Ammon's horn (tissue), 1 donor: ENCODE results near the gene GBX1.

Source experiments
- DNase-seq: peaks from one replicate; pipeline ENCODE4 v3.0.0-alpha.2; 2016; ENCODE audit warnings: low spot score

GBX1 gene

GRCh38 chr7:151193203-151193978 lies 25.9 kb upstream of the GBX1 start:
- no peak for DNase-seq

- DNase-seq: no peak
These were observed 24.6 kb upstream of the GBX1 start for GRCh38 chr7:151192002-151192539.

GRCh38 chr7:151191544-151191943 lies 24.1 kb upstream of the GBX1 start:
- DNase-seq: no peak

GRCh38 chr7:151189038-151189437 lies 21.5 kb upstream of the GBX1 start:
- no peak for DNase-seq

- no peak for DNase-seq
These were observed 20.7 kb upstream of the GBX1 start for GRCh38 chr7:151188252-151188542.

GRCh38 chr7:151187409-151188251 lies 20.1 kb upstream of the GBX1 start:
- no peak for DNase-seq

GRCh38 chr7:151186640-151187408 lies 19.3 kb upstream of the GBX1 start, which contains the start of gene ASB10:
ASB10 (minus strand) TSS chr7:151187250; CDS start chr7:151187130, 120 bp downstream.
- no peak for DNase-seq

- no peak for DNase-seq
These were observed 18.5 kb upstream of the GBX1 start for GRCh38 chr7:151185762-151186639.

- no peak for DNase-seq
These were observed 13.5 kb upstream of the GBX1 start for GRCh38 chr7:151181011-151181431.

- no peak for DNase-seq
These were observed 12.5 kb upstream of the GBX1 start for GRCh38 chr7:151179946-151180345.

- no peak for DNase-seq
These were observed 11.9 kb upstream of the GBX1 start for GRCh38 chr7:151179287-151179860.

GRCh38 chr7:151178831-151179230 lies 11.3 kb upstream of the GBX1 start:
- no peak for DNase-seq

GRCh38 chr7:151178236-151178635 lies 10.7 kb upstream of the GBX1 start:
- no peak for DNase-seq

- DNase-seq: no peak
These were observed 9.8 kb upstream of the GBX1 start for GRCh38 chr7:151177310-151177709.

GRCh38 chr7:151176401-151176800 lies 8.9 kb upstream of the GBX1 start:
- DNase-seq: no peak

GRCh38 chr7:151175793-151176311 lies 8.4 kb upstream of the GBX1 start:
- DNase-seq: no peak

- no peak for DNase-seq
These were observed 7.7 kb upstream of the GBX1 start for GRCh38 chr7:151175047-151175792.

GRCh38 chr7:151174246-151175046 lies 7.0 kb upstream of the GBX1 start:
- no peak for DNase-seq
